Neuronal stem cell (in vitro differentiated cells): ENCODE measurements around the gene KCNH2.

ENCODE experiments used
- DNase-seq: peaks from one replicate; pipeline ENCODE4 v3.0.0-alpha.2; 2013; ENCODE audit warnings: low spot score
- H2AFZ ChIP-seq: one replicate; pipeline ENCODE4 v1.6.1; 2013; ENCODE audit warnings: mild to moderate bottlenecking, low read length, inconsistent platforms
- H2AK5ac ChIP-seq: 2 replicates; pipeline ENCODE4 v1.6.1; 2013; ENCODE audit warnings: low read depth, mild to moderate bottlenecking, inconsistent platforms, low read length, moderate library complexity, mixed read lengths
- H2BK120ac ChIP-seq: 2 replicates; pipeline ENCODE4 v1.6.1; 2013; ENCODE audit warnings: low read depth, mild to moderate bottlenecking, inconsistent platforms, low read length, moderate library complexity, mixed read lengths
- H2BK12ac ChIP-seq: one replicate; pipeline ENCODE4 v1.6.1; 2013; ENCODE audit warnings: low read length, inconsistent platforms
- H2BK15ac ChIP-seq: 2 replicates; pipeline ENCODE4 v1.6.1; 2013; ENCODE audit warnings: mild to moderate bottlenecking, low read length, inconsistent platforms, mixed read lengths
- H2BK5ac ChIP-seq: one replicate; pipeline ENCODE4 v1.6.1; 2013; ENCODE audit warnings: inconsistent platforms, mild to moderate bottlenecking, low read length, moderate library complexity
- H3K14ac ChIP-seq: one replicate; pipeline ENCODE4 v1.6.1; 2013; ENCODE audit warnings: low read length, inconsistent platforms
- H3K18ac ChIP-seq: 2 replicates; pipeline ENCODE4 v1.6.1; 2013; ENCODE audit warnings: low read length, inconsistent platforms
- H3K23ac ChIP-seq: 2 replicates; pipeline ENCODE4 v1.6.1; 2013; ENCODE audit warnings: low read depth, mild to moderate bottlenecking, mixed read lengths, low read length, inconsistent platforms; ENCODE audit not compliant: poor library complexity
- H3K27ac ChIP-seq: replicated peaks from 3 replicates; pipeline ENCODE4 v1.5.1; 2013; ENCODE audit warnings: low read length, inconsistent platforms
- H3K27me3 ChIP-seq, 3 experiments: 2 replicates each; pipeline ENCODE4 v1.6.1; 2013; ENCODE audit warnings: low read length in 3 of 3, mild to moderate bottlenecking in 2 of 3, inconsistent platforms in 1 of 3, low read depth in 1 of 3, mixed read lengths in 1 of 3, moderate library complexity in 1 of 3; ENCODE audit not compliant: control insufficient read depth in 3 of 3, insufficient read depth in 3 of 3
- H3K36me3 ChIP-seq, 2 donors: replicated peaks in 1 of 2; 2 replicates each; pipeline ENCODE4 v1.6.1; 2013; ENCODE audit warnings: low read length in 2 of 2; ENCODE audit not compliant: control insufficient read depth in 2 of 2, insufficient read depth in 2 of 2
- H3K4ac ChIP-seq: 2 replicates; pipeline ENCODE4 v1.6.1; 2013; ENCODE audit warnings: inconsistent platforms, mild to moderate bottlenecking, low read length, moderate library complexity
- H3K4me1 ChIP-seq, 2 donors: 1 replicate in 1 of 2; 2 replicates in 1 of 2; pipeline ENCODE4 v1.6.1; 2013; ENCODE audit warnings: low read length in 2 of 2, low read depth in 1 of 2; ENCODE audit not compliant: control insufficient read depth in 2 of 2, insufficient read depth in 1 of 2
- H3K4me2 ChIP-seq: one replicate; pipeline ENCODE4 v1.6.1; 2013; ENCODE audit warnings: mild to moderate bottlenecking, low read length, inconsistent platforms; ENCODE audit not compliant: insufficient read depth, poor library complexity, severe bottlenecking
- H3K4me3 ChIP-seq, 2 donors: 2 replicates each; pipeline ENCODE4 v1.5.1; 2013; ENCODE audit warnings: low read length in 2 of 2, mild to moderate bottlenecking in 2 of 2, inconsistent platforms in 1 of 2, moderate library complexity in 1 of 2
- H3K79me1 ChIP-seq: one replicate; pipeline ENCODE4 v1.6.1; 2013; ENCODE audit warnings: low read depth, mild to moderate bottlenecking, inconsistent platforms, low read length, moderate library complexity
- H3K9ac ChIP-seq: one replicate; pipeline ENCODE4 v1.6.1; 2013; ENCODE audit warnings: mild to moderate bottlenecking, low read depth, low read length, inconsistent platforms; ENCODE audit not compliant: poor library complexity
- H3K9me3 ChIP-seq, 2 donors: replicated peaks in 1 of 2; 2 replicates each; pipeline versions ENCODE3 to v1.6.1; 2013; ENCODE audit warnings: low read length in 2 of 2, mild to moderate bottlenecking in 2 of 2, inconsistent platforms in 1 of 2, low read depth in 1 of 2, mixed read lengths in 1 of 2, moderate library complexity in 1 of 2; ENCODE audit not compliant: control insufficient read depth in 2 of 2, insufficient read depth in 1 of 2
- H4K8ac ChIP-seq: one replicate; pipeline ENCODE4 v1.6.1; 2013; ENCODE audit warnings: low read depth, mild to moderate bottlenecking, inconsistent platforms, low read length, moderate library complexity
- H4K91ac ChIP-seq: one replicate; pipeline ENCODE4 v1.6.1; 2013; ENCODE audit warnings: low read length, low read depth, mild to moderate bottlenecking, inconsistent platforms; ENCODE audit not compliant: poor library complexity
- WGBS, 2 donors: extraction: QIAGEN DNeasy Blood & Tissue Kit; methylation state at CpG; one replicate each; pipeline ENCODE4 v1.1.7; 2013; ENCODE audit warnings: missing lambda C conversion rate in 2 of 2, mixed read lengths in 1 of 2; ENCODE audit not compliant: insufficient read length in 2 of 2, insufficient replicate concordance in 1 of 2; ENCODE audit errors: extremely low coverage in 2 of 2; 5-methylcytosine and 5-hydroxymethylcytosine counted together

KCNH2 gene

DNA sequence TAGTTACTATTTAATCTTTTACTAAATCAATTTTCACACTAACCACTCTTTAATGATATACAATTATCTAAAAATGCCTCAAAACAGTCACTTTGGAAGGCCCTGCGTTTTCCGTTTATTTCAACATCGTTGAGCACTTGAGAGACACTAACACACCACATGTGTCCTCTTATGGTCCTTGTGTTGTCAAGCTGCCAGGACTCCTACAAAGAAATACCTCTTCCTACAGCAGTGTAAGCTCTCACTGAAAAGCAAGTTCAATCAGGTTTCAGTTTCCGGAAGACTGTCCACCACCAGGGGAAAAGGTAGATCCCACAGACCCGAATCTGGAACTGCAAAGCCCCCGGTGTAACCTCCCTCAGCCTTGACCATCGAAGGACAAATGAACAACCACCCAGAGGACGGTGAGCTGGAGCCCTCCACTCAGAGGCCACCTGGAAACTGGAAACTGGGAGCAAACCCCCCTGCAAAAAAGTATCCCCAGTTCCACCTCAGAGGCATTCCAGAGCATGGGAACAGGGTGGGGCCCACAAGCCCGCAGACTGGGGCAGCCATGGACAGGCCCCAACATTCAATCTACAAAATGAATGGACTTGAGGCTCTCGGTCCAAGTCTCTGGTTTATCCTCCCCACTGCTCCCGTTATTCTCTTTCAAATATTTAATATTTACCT is 37.6 kb downstream of the KCNH2 start:
- no peak overlapping the region for H4K8ac ChIP-seq
- H2BK5ac ChIP-seq: no peak overlapping the region
- H2AFZ ChIP-seq: no peak overlapping the region
- no peaks in the 10 kb centered on the region for H3K79me1 ChIP-seq
- H3K27me3 ChIP-seq: peaks cover 0 to 35% (median 0%) of the 10 kb centered on the region in 3 experiments
- H2BK12ac ChIP-seq: no peak overlapping the region
- no CpG with 5 or more reads among the region's 11 CpGs for WGBS, 2 donors
- no peak overlapping the region for H3K4me2 ChIP-seq
- no peak overlapping the region for H3K4me3 ChIP-seq
- DNase-seq: no peak
- H2BK15ac ChIP-seq: no peak overlapping the region
- H3K4ac ChIP-seq: no peak overlapping the region
- no peak overlapping the region for H3K27ac ChIP-seq
- no peak overlapping the region for H3K18ac ChIP-seq
- no peak overlapping the region for H3K9ac ChIP-seq
- H3K14ac ChIP-seq: no peak overlapping the region
- no peak overlapping the region for H3K23ac ChIP-seq
- no peaks in the 10 kb centered on the region for H3K36me3 ChIP-seq
- no peak overlapping the region for H2AK5ac ChIP-seq
- H2BK120ac ChIP-seq: no peak overlapping the region
- H3K4me1 ChIP-seq: peaks cover 7 to 8% of the 10 kb centered on the region in 2 donors
- no peaks in the 10 kb centered on the region for H3K9me3 ChIP-seq
- H4K91ac ChIP-seq: no peak overlapping the region

DNA sequence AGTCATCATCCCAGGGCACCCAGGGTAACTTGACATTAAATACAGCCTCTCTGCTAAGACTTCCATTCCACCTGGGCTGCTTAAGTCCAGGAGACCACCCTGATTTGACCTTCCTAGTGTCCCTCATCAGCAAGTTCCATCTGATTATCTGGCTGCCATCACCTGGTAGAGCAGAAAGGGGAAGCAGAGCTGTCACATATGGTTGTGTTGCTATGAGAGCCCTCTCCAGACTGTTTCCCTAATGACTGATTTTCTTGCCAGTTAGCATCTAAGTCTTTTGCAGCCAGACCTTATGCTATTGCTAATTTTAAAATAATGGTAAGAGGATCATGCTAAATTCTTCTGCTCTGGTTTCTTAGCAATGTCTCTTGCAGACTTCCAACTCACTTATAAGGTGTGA is 38.7 kb downstream of the KCNH2 start:
- no peak overlapping the region for H3K4me2 ChIP-seq
- H4K91ac ChIP-seq: no peak overlapping the region
- H2AFZ ChIP-seq: no peak overlapping the region
- no peak overlapping the region for H3K27ac ChIP-seq
- peaks cover 0 to 41% (median 0%) of the 10 kb centered on the region in 3 experiments for H3K27me3 ChIP-seq
- H3K23ac ChIP-seq: no peak overlapping the region
- H3K4me3 ChIP-seq: no peak overlapping the region
- H3K9ac ChIP-seq: no peak overlapping the region
- H3K9me3 ChIP-seq: no peaks in the 10 kb centered on the region
- H3K79me1 ChIP-seq: no peaks in the 10 kb centered on the region
- no peak for DNase-seq
- H4K8ac ChIP-seq: no peak overlapping the region
- H2BK5ac ChIP-seq: no peak overlapping the region
- H3K18ac ChIP-seq: no peak overlapping the region
- H2BK120ac ChIP-seq: no peak overlapping the region
- H3K4ac ChIP-seq: no peak overlapping the region
- no peak overlapping the region for H2BK15ac ChIP-seq
- H3K36me3 ChIP-seq: no peaks in the 10 kb centered on the region
- H3K4me1 ChIP-seq: peaks cover 0 to 6% of the 10 kb centered on the region in 2 donors
- no peak overlapping the region for H3K14ac ChIP-seq
- H2BK12ac ChIP-seq: no peak overlapping the region
- H2AK5ac ChIP-seq: no peak overlapping the region

DNA sequence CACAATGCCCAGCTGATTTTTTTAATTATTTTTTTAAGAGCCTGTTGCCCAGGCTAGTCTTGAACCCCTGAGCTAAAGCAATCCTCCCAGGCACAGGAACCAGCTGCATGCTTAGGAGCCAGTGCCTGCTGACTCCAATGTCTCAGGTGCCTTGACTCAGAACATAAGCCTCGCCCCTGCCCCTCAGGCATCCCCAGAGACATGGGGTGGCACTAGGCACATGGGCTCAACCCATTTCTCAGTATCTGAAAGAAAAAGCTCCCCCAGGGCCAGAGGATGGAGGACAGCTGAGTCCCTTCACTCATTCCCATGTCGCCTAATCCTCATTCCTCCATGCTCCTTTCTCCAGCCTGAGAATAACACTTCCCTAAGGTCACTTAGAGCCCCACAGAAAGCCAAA is 39.1 kb downstream of the KCNH2 start:
- H2BK15ac ChIP-seq: no peak overlapping the region
- no peak overlapping the region for H3K18ac ChIP-seq
- peaks cover 0 to 6% of the 10 kb centered on the region in 2 donors for H3K4me1 ChIP-seq
- no CpG with 5 or more reads among the region's 2 CpGs for WGBS, 2 donors
- H2BK120ac ChIP-seq: no peak overlapping the region
- H3K9ac ChIP-seq: no peak overlapping the region
- H2BK12ac ChIP-seq: no peak overlapping the region
- peaks cover 0 to 45% (median 0%) of the 10 kb centered on the region in 3 experiments for H3K27me3 ChIP-seq
- H2AK5ac ChIP-seq: no peak overlapping the region
- H4K91ac ChIP-seq: no peak overlapping the region
- H4K8ac ChIP-seq: no peak overlapping the region
- H3K4me2 ChIP-seq: no peak overlapping the region
- H3K79me1 ChIP-seq: no peaks in the 10 kb centered on the region
- H3K4ac ChIP-seq: no peak overlapping the region
- no peaks in the 10 kb centered on the region for H3K9me3 ChIP-seq
- no peaks in the 10 kb centered on the region for H3K36me3 ChIP-seq
- H3K27ac ChIP-seq: no peak overlapping the region
- H2AFZ ChIP-seq: no peak overlapping the region
- H3K4me3 ChIP-seq: no peak overlapping the region
- no peak overlapping the region for H3K14ac ChIP-seq
- no peak for DNase-seq
- H3K23ac ChIP-seq: no peak overlapping the region
- no peak overlapping the region for H2BK5ac ChIP-seq

DNA sequence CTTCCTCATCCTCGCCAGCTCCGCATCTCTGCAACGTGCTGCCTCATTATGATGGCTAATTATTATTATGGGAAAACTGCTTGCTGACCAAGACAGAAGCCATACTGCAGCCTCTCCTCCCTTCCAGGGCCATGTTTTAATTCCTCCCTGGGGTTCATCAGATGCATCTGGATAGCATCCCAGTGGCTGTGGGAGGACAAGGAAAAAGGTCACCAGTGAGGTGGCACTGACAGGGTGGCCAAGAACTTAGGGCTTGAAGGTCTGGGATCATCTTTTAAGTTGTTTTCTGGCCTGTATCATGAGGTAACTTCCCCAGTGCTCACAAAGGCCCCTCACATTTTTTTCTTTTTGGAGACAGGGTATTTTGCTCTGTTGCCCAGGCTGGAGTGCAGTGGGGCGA is 39.6 kb downstream of the KCNH2 start:
- Histone ChIP-seq H3K36me3 (no peaks in the 10 kb centered on the region), H3K23ac (no peak overlapping the region), H2AFZ (peak overlapping the region; percentile 6), H3K18ac (no peak overlapping the region), H2BK15ac (no peak overlapping the region), H3K14ac (no peak overlapping the region), H3K9ac (no peak overlapping the region), H2BK12ac (no peak overlapping the region), H4K91ac (no peak overlapping the region), H2BK5ac (no peak overlapping the region), H3K9me3 (no peaks in the 10 kb centered on the region), H3K4ac (no peak overlapping the region), H4K8ac (no peak overlapping the region), H3K4me3 (no peak overlapping the region), H3K4me2 (no peak overlapping the region), H3K79me1 (no peaks in the 10 kb centered on the region), H2AK5ac (no peak overlapping the region), H2BK120ac (no peak overlapping the region), H3K4me1 (peaks cover 0 to 6% of the 10 kb centered on the region in 2 donors), H3K27me3 (peaks cover 0 to 47% (median 0%) of the 10 kb centered on the region in 3 experiments), H3K27ac (no peak overlapping the region)
- no peak for DNase-seq
- WGBS, 2 donors: no CpG with 5 or more reads among the region's 4 CpGs
